ENCODE data around the gene SAPCD1.
A peak's percentile ranks its signal among the peaks of the same experiment; 100 is the strongest.

SAPCD1 gene

GRCh38 chr6:31727034-31727716 is 35.3 kb upstream of the SAPCD1 start:
- TF ChIP-seq EZH2phosphoT487 (IDR thresholded peaks at IDR 0.05; ENCODE audit: low read length), result no peak
- TF ChIP-seq, protein P1, sequence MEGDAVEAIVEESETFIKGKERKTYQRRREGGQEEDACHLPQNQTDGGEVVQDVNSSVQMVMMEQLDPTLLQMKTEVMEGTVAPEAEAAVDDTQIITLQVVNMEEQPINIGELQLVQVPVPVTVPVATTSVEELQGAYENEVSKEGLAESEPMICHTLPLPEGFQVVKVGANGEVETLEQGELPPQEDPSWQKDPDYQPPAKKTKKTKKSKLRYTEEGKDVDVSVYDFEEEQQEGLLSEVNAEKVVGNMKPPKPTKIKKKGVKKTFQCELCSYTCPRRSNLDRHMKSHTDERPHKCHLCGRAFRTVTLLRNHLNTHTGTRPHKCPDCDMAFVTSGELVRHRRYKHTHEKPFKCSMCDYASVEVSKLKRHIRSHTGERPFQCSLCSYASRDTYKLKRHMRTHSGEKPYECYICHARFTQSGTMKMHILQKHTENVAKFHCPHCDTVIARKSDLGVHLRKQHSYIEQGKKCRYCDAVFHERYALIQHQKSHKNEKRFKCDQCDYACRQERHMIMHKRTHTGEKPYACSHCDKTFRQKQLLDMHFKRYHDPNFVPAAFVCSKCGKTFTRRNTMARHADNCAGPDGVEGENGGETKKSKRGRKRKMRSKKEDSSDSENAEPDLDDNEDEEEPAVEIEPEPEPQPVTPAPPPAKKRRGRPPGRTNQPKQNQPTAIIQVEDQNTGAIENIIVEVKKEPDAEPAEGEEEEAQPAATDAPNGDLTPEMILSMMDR (IDR thresholded peaks at IDR 0.05; ENCODE audit: low read length), result no peak
- no peak for TF ChIP-seq EZH2 (optimal IDR thresholded peaks at IDR 0.05; ENCODE audit: low read depth, low read length)
- H3K9me3 ChIP-seq (replicated peaks; ENCODE audit: insufficient read depth, low read length), result no peaks in the 10 kb centered on the region
- DNase-seq, result no peak
- no peaks in the 10 kb centered on the region; the same call in 1 of the 2 replicates for H3K36me3 ChIP-seq (replicated peaks; ENCODE audit: insufficient read depth, low read length)
- H3K4me1 ChIP-seq (ENCODE audit: low read length), result peaks cover 29% of the 10 kb centered on the region
- peak overlapping the region; percentile 93 for H3K4me2 ChIP-seq (ENCODE audit: low read depth, low read length)
- H3F3A ChIP-seq (ENCODE audit: insufficient read depth, low read length), result peaks cover 52% of the 10 kb centered on the region
- H3K79me2 ChIP-seq (ENCODE audit: low read length), result peaks cover 12% of the 10 kb centered on the region; the same call in 1 of the 2 replicates
- H3K9ac ChIP-seq (ENCODE audit: low read length), result peak overlapping the region; percentile 45; the same call in 1 of the 2 replicates
- peak overlapping the region; percentile 44 for H2AFZ ChIP-seq (ENCODE audit: low read length)
- H3K27me3 ChIP-seq (replicated peaks; ENCODE audit: insufficient read depth, low read length), result no peaks in the 10 kb centered on the region
- H4K20me1 ChIP-seq (ENCODE audit: insufficient read depth, low read length), result no peaks in the 10 kb centered on the region
- H3K27ac ChIP-seq (ENCODE audit: low read length), result peak overlapping the region; percentile 86
- no peak overlapping the region for H3K4me3 ChIP-seq (ENCODE audit: low read length)
- H3K9me2 ChIP-seq (replicated peaks; ENCODE audit: insufficient read depth, low read length), result no peaks in the 10 kb centered on the region

- Histone ChIP-seq H3K36me3 (replicated peaks; ENCODE audit: insufficient read depth, low read length) (no peaks in the 10 kb centered on the region; the same call in none of the 2 replicates), H2AFZ (ENCODE audit: low read length) (peak overlapping the region; percentile 44; the same call in 1 of the 2 replicates), H3K4me1 (ENCODE audit: low read length) (peaks cover 29% of the 10 kb centered on the region), H3K4me2 (ENCODE audit: low read depth, low read length) (peak overlapping the region; percentile 93), H3K9ac (ENCODE audit: low read length) (peak overlapping the region; percentile 30; the same call in 1 of the 2 replicates), H3K27me3 (replicated peaks; ENCODE audit: insufficient read depth, low read length) (no peaks in the 10 kb centered on the region), H3K9me2 (replicated peaks; ENCODE audit: insufficient read depth, low read length) (no peaks in the 10 kb centered on the region), H3K9me3 (replicated peaks; ENCODE audit: insufficient read depth, low read length) (no peaks in the 10 kb centered on the region), H3F3A (ENCODE audit: insufficient read depth, low read length) (peaks cover 55% of the 10 kb centered on the region), H4K20me1 (ENCODE audit: insufficient read depth, low read length) (no peaks in the 10 kb centered on the region), H3K79me2 (ENCODE audit: low read length) (peaks cover 16% of the 10 kb centered on the region), H3K27ac (ENCODE audit: low read length) (peak overlapping the region; percentile 86), H3K4me3 (ENCODE audit: low read length) (no peak overlapping the region; the same call in 1 of the 2 replicates)
- TF ChIP-seq EZH2phosphoT487 (IDR thresholded peaks at IDR 0.05; ENCODE audit: low read length), result no peak
- TF ChIP-seq EZH2 (optimal IDR thresholded peaks at IDR 0.05; ENCODE audit: low read depth, low read length), result no peak
- TF ChIP-seq, protein P1 (IDR thresholded peaks at IDR 0.05; ENCODE audit: low read length), result no peak
- peak; percentile 73 for DNase-seq
These were observed 34.5 kb upstream of the SAPCD1 start for GRCh38 chr6:31727717-31728671.

DNA sequence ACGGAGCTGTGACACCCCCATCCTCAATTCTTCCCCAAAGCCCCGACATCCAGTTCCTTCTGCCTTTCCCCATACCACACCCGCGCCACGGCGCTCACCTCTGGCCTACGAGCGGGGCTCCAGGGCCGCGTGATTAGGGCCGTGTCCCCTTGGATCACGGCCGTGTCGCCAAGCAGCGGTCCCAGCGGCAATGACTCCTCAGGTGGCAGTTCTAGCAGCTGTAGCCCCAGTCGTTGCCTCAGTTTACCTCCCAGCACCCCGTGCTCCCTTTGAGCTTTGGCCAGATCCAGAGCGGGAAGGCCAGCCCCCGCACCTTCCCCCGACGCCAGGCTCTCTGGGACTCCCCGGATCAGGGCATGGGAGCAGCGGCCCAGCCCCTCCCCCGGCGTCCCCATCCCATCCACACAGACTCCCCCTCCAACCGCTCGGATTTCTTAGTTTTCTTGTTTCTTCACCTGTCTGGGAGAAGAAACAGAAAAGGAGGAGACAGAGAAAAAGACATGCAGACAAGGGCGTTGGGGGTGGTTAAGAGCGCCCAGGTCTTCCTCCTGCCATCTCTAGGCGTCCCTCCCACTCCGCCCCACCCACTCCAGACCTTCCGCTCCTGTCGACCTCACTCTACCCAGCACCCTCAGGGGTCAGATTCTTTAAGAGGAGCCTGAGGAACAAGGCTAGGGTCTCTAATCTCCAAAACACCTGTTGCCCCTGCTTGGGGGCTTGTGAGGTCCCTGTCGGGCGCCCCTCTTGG is 33.5 kb upstream of the SAPCD1 start, which contains the start of gene DDAH2:
Gene DDAH2 (minus strand): TSS at position 533 of the 748 bp plus-strand sequence. CDS start 138 bp downstream, at position 395.
- Histone ChIP-seq H2AFZ (ENCODE audit: low read length) (peak within 1 kb of the TSS; percentile 59), H3K27me3 (replicated peaks; ENCODE audit: insufficient read depth, low read length) (no peaks in the 10 kb centered on the region), H3K27ac (ENCODE audit: low read length) (peak within 1 kb of the TSS; percentile 86), H3F3A (ENCODE audit: insufficient read depth, low read length) (peaks cover 58% of the 10 kb centered on the region), H3K4me1 (ENCODE audit: low read length) (peaks cover 35% of the 10 kb centered on the region), H3K9me3 (replicated peaks; ENCODE audit: insufficient read depth, low read length) (no peaks in the 10 kb centered on the region), H3K4me2 (ENCODE audit: low read depth, low read length) (peak within 1 kb of the TSS; percentile 93), H4K20me1 (ENCODE audit: insufficient read depth, low read length) (no peaks in the 10 kb centered on the region), H3K9me2 (replicated peaks; ENCODE audit: insufficient read depth, low read length) (no peaks in the 10 kb centered on the region), H3K4me3 (ENCODE audit: low read length) (peak within 1 kb of the TSS; percentile 81), H3K36me3 (replicated peaks; ENCODE audit: insufficient read depth, low read length) (peaks cover 7% of the 10 kb centered on the region), H3K79me2 (ENCODE audit: low read length) (peaks cover 25% of the 10 kb centered on the region), H3K9ac (ENCODE audit: low read length) (peak within 1 kb of the TSS; percentile 76)
- TF ChIP-seq EZH2 (optimal IDR thresholded peaks at IDR 0.05; ENCODE audit: low read depth, low read length) (no peak), EZH2phosphoT487 (IDR thresholded peaks at IDR 0.05; ENCODE audit: low read length) (no peak)
- TF ChIP-seq, protein P1 (IDR thresholded peaks at IDR 0.05; ENCODE audit: low read length), result peak; percentile 91; the same call in 1 of the 2 replicates
- DNase-seq, result no peak
